Measurements from ENCODE around the gene CACNA1S.

Gene CACNA1S

DNA sequence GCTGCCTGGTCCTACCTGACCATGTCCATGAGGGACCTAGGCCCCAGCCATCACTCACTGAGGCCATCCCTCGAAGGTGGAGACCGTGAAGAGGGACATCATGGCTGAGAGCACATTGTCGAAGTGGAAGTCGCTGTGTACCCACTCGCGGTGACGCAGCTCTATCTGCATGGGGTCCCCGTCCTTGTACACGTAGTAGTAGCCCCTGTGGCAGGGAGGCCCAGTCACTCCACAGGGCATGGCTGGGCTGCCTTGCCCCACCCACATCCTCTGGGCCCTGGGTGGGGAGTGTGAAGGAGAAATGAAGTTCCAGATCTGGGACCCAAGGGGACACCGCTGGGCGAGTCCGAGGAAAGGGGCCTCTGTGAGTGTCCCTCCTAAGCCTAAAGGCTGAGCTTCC is 50.3 kb downstream of the CACNA1S start:
- no peak overlapping the region for H4K91ac ChIP-seq (ENCODE audit: low read depth, low read length, poor library complexity)
- H3K79me1 ChIP-seq (ENCODE audit: low read depth, low read length), result no peaks in the 10 kb centered on the region
- no peaks in the 10 kb centered on the region for H3K36me3 ChIP-seq (replicated peaks in 1 of 2; ENCODE audit: control insufficient read depth in 2 of 2, insufficient read depth in 2 of 2, low read length in 2 of 2)
- DNase-seq (ENCODE audit: low spot score), result no peak
- peaks cover 0 to 7% (median 0%) of the 10 kb centered on the region in 3 experiments for H3K27me3 ChIP-seq (ENCODE audit: control insufficient read depth in 3 of 3, insufficient read depth in 3 of 3, low read depth in 1 of 3, low read length in 3 of 3)
- H2BK5ac ChIP-seq (ENCODE audit: low read length), result peak overlapping the region; percentile 45
- H3K14ac ChIP-seq (ENCODE audit: low read length), result no peak overlapping the region
- H3K9ac ChIP-seq (ENCODE audit: low read depth, low read length, poor library complexity), result no peak overlapping the region
- H3K4ac ChIP-seq (ENCODE audit: low read length), result no peak overlapping the region
- no peaks in the 10 kb centered on the region for H3K9me3 ChIP-seq (replicated peaks in 1 of 2; ENCODE audit: control insufficient read depth in 2 of 2, insufficient read depth in 1 of 2, low read depth in 1 of 2, low read length in 2 of 2)
- no peak overlapping the region for H2BK120ac ChIP-seq (ENCODE audit: low read depth, low read length)
- H4K8ac ChIP-seq (ENCODE audit: low read depth, low read length), result no peak overlapping the region
- peak overlapping the region; percentile 91 for H2AK5ac ChIP-seq (ENCODE audit: low read depth, low read length)
- H3K4me1 ChIP-seq (ENCODE audit: control insufficient read depth in 2 of 2, insufficient read depth in 1 of 2, low read depth in 1 of 2, low read length in 2 of 2), result peaks cover 10 to 22% of the 10 kb centered on the region in 2 donors
- no peak overlapping the region for H3K4me3 ChIP-seq (ENCODE audit: low read length in 2 of 2)
- H3K23ac ChIP-seq (ENCODE audit: low read depth, low read length, poor library complexity), result peak overlapping the region; percentile 22
- no peak overlapping the region for H3K4me2 ChIP-seq (ENCODE audit: insufficient read depth, low read length, poor library complexity, severe bottlenecking)
- H2BK15ac ChIP-seq (ENCODE audit: low read length), result peak overlapping the region; percentile 63
- peak overlapping the region; percentile 78 for H2BK12ac ChIP-seq (ENCODE audit: low read length)
- H2AFZ ChIP-seq (ENCODE audit: low read length), result no peak overlapping the region
- H3K27ac ChIP-seq (replicated peaks; ENCODE audit: low read length), result no peak overlapping the region
- no CpG with 5 or more reads among the region's 12 CpGs for WGBS, 2 donors (ENCODE audit: extremely low coverage in 2 of 2, insufficient read length in 2 of 2, insufficient replicate concordance in 1 of 2)
- H3K18ac ChIP-seq (ENCODE audit: low read length), result peak overlapping the region; percentile 91

DNA sequence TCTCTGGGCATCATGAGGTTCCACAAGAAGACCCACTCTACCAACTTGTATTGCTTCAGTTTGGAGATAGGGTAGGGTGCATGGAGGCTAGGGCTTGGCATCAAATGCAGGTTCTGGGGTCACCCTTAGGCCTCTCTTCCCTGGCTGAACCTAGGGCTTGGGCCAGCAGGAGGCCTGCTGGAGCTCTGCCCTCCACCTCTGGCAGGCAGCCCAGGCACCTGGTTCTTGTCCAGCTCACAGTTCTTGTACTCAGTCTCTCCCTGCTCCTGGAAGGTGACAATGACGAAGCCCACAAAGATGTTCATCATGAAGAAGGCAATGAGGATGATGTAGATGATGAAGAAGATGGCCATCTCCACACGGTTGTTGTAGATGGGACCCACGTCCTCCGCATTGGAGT is 51.2 kb downstream of the CACNA1S start:
- Histone ChIP-seq H4K91ac (ENCODE audit: low read depth, low read length, poor library complexity) (peak overlapping the region; percentile 67), H3K9me3 (replicated peaks in 1 of 2; ENCODE audit: control insufficient read depth in 2 of 2, insufficient read depth in 1 of 2, low read depth in 1 of 2, low read length in 2 of 2) (no peaks in the 10 kb centered on the region), H3K18ac (ENCODE audit: low read length) (no peak overlapping the region), H3K9ac (ENCODE audit: low read depth, low read length, poor library complexity) (no peak overlapping the region), H2BK120ac (ENCODE audit: low read depth, low read length) (no peak overlapping the region), H2AK5ac (ENCODE audit: low read depth, low read length) (no peak overlapping the region), H2AFZ (ENCODE audit: low read length) (no peak overlapping the region), H3K79me1 (ENCODE audit: low read depth, low read length) (no peaks in the 10 kb centered on the region), H3K4me3 (ENCODE audit: low read length in 2 of 2) (no peak overlapping the region), H3K27ac (replicated peaks; ENCODE audit: low read length) (no peak overlapping the region), H3K4me2 (ENCODE audit: insufficient read depth, low read length, poor library complexity, severe bottlenecking) (no peak overlapping the region), H2BK12ac (ENCODE audit: low read length) (no peak overlapping the region), H3K36me3 (replicated peaks in 1 of 2; ENCODE audit: control insufficient read depth in 2 of 2, insufficient read depth in 2 of 2, low read length in 2 of 2) (no peaks in the 10 kb centered on the region), H3K4me1 (ENCODE audit: control insufficient read depth in 2 of 2, insufficient read depth in 1 of 2, low read depth in 1 of 2, low read length in 2 of 2) (peaks cover 10 to 22% of the 10 kb centered on the region in 2 donors), H2BK5ac (ENCODE audit: low read length) (peak overlapping the region; percentile 17), H3K27me3 (ENCODE audit: control insufficient read depth in 3 of 3, insufficient read depth in 3 of 3, low read depth in 1 of 3, low read length in 3 of 3) (peaks cover 0 to 12% (median 0%) of the 10 kb centered on the region in 3 experiments), H3K4ac (ENCODE audit: low read length) (no peak overlapping the region), H3K23ac (ENCODE audit: low read depth, low read length, poor library complexity) (no peak overlapping the region), H4K8ac (ENCODE audit: low read depth, low read length) (no peak overlapping the region), H2BK15ac (ENCODE audit: low read length) (peak overlapping the region; percentile 49), H3K14ac (ENCODE audit: low read length) (peak overlapping the region; percentile 42)
- DNase-seq (ENCODE audit: low spot score), result no peak
- WGBS, 2 donors (ENCODE audit: extremely low coverage in 2 of 2, insufficient read length in 2 of 2, insufficient replicate concordance in 1 of 2), result no CpG with 5 or more reads among the region's 4 CpGs

DNA sequence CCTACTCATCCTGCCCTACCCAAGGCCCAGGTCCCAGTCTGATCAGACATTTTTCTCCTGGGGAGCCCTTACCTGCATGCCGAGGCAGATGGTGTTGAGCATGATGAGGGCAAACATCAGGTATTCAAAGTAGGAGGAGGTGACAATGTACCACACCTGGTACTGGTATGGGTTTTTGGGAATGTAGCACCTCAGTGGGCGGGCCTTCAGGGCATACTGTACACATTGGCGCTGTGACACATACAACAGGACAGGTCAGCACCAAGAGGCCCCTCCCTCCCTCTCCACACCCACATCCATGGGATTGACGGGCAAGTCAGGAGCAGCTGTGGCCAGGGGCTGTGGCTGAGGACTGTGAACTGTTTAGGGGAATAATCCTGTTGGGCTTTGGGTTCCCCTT is 51.6 kb downstream of the CACNA1S start:
- no peak overlapping the region for H3K9ac ChIP-seq (ENCODE audit: low read depth, low read length, poor library complexity)
- no peak overlapping the region for H2AK5ac ChIP-seq (ENCODE audit: low read depth, low read length)
- H3K36me3 ChIP-seq (replicated peaks in 1 of 2; ENCODE audit: control insufficient read depth in 2 of 2, insufficient read depth in 2 of 2, low read length in 2 of 2), result no peaks in the 10 kb centered on the region
- no peaks in the 10 kb centered on the region for H3K79me1 ChIP-seq (ENCODE audit: low read depth, low read length)
- peak overlapping the region; percentile 49 for H2BK15ac ChIP-seq (ENCODE audit: low read length)
- no peak overlapping the region for H2BK120ac ChIP-seq (ENCODE audit: low read depth, low read length)
- DNase-seq (ENCODE audit: low spot score), result no peak
- no peak overlapping the region for H4K8ac ChIP-seq (ENCODE audit: low read depth, low read length)
- H3K9me3 ChIP-seq (replicated peaks in 1 of 2; ENCODE audit: control insufficient read depth in 2 of 2, insufficient read depth in 1 of 2, low read depth in 1 of 2, low read length in 2 of 2), result no peaks in the 10 kb centered on the region
- no peak overlapping the region for H3K27ac ChIP-seq (replicated peaks; ENCODE audit: low read length)
- no peak overlapping the region for H4K91ac ChIP-seq (ENCODE audit: low read depth, low read length, poor library complexity)
- no peak overlapping the region for H3K23ac ChIP-seq (ENCODE audit: low read depth, low read length, poor library complexity)
- no peak overlapping the region for H2BK12ac ChIP-seq (ENCODE audit: low read length)
- H3K14ac ChIP-seq (ENCODE audit: low read length), result no peak overlapping the region
- H2BK5ac ChIP-seq (ENCODE audit: low read length), result no peak overlapping the region
- no peak overlapping the region for H3K4ac ChIP-seq (ENCODE audit: low read length)
- H3K4me3 ChIP-seq (ENCODE audit: low read length in 2 of 2), result peak overlapping the region in 1 of 2 donors; percentile 6
- WGBS, 2 donors (ENCODE audit: extremely low coverage in 2 of 2, insufficient read length in 2 of 2, insufficient replicate concordance in 1 of 2), result no CpG with 5 or more reads among the region's 4 CpGs
- no peak overlapping the region for H2AFZ ChIP-seq (ENCODE audit: low read length)
- peaks cover 10 to 22% of the 10 kb centered on the region in 2 donors for H3K4me1 ChIP-seq (ENCODE audit: control insufficient read depth in 2 of 2, insufficient read depth in 1 of 2, low read depth in 1 of 2, low read length in 2 of 2)
- peaks cover 0 to 13% (median 0%) of the 10 kb centered on the region in 3 experiments for H3K27me3 ChIP-seq (ENCODE audit: control insufficient read depth in 3 of 3, insufficient read depth in 3 of 3, low read depth in 1 of 3, low read length in 3 of 3)
- H3K4me2 ChIP-seq (ENCODE audit: insufficient read depth, low read length, poor library complexity, severe bottlenecking), result no peak overlapping the region
- no peak overlapping the region for H3K18ac ChIP-seq (ENCODE audit: low read length)

DNA sequence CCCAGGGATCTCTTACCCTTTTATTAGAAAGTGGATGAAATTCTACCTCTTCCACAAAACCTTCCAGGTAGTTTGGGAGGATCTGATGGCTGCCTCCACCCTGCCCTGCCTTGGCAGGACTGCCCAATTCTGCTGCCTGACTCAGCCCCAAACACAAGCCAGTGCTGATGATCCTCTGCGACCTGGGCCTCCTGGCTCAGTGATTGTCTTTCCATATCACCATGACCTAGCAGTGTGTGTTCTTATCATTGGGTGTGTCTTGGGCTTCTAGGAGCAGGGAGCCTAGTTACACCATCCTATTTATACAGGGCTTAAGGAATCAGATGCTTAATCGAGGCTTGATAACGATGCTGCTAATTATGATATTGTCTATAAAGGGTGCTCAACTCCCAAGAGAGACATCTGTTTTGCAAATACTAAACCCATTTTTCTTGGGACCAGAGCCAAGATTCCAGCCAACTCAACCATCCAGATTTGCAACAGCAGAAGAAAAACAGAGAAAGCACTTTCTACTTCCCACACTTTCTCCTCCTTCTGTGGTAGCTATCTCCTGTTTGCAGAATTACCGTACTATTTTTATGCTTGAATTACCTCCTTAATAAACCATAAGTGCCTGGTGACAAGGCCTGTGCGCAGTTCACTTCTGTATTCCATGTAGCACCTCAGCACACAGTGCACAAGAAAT is 52.2 kb downstream of the CACNA1S start:
- Histone ChIP-seq H3K4me3 (ENCODE audit: low read length in 2 of 2) (no peak overlapping the region), H2BK12ac (ENCODE audit: low read length) (no peak overlapping the region), H3K9ac (ENCODE audit: low read depth, low read length, poor library complexity) (peak overlapping the region; percentile 55), H3K9me3 (replicated peaks in 1 of 2; ENCODE audit: control insufficient read depth in 2 of 2, insufficient read depth in 1 of 2, low read depth in 1 of 2, low read length in 2 of 2) (no peaks in the 10 kb centered on the region), H2AFZ (ENCODE audit: low read length) (no peak overlapping the region), H2BK5ac (ENCODE audit: low read length) (no peak overlapping the region), H4K91ac (ENCODE audit: low read depth, low read length, poor library complexity) (no peak overlapping the region), H3K36me3 (replicated peaks in 1 of 2; ENCODE audit: control insufficient read depth in 2 of 2, insufficient read depth in 2 of 2, low read length in 2 of 2) (no peaks in the 10 kb centered on the region), H3K79me1 (ENCODE audit: low read depth, low read length) (no peaks in the 10 kb centered on the region), H3K18ac (ENCODE audit: low read length) (no peak overlapping the region), H3K27ac (replicated peaks; ENCODE audit: low read length) (no peak overlapping the region), H3K4ac (ENCODE audit: low read length) (no peak overlapping the region), H3K14ac (ENCODE audit: low read length) (peak overlapping the region; percentile 85), H2BK120ac (ENCODE audit: low read depth, low read length) (no peak overlapping the region), H2AK5ac (ENCODE audit: low read depth, low read length) (no peak overlapping the region), H3K27me3 (ENCODE audit: control insufficient read depth in 3 of 3, insufficient read depth in 3 of 3, low read depth in 1 of 3, low read length in 3 of 3) (peaks cover 0 to 17% (median 0%) of the 10 kb centered on the region in 3 experiments), H2BK15ac (ENCODE audit: low read length) (no peak overlapping the region), H3K4me1 (ENCODE audit: control insufficient read depth in 2 of 2, insufficient read depth in 1 of 2, low read depth in 1 of 2, low read length in 2 of 2) (peaks cover 10 to 22% of the 10 kb centered on the region in 2 donors), H3K4me2 (ENCODE audit: insufficient read depth, low read length, poor library complexity, severe bottlenecking) (no peak overlapping the region), H4K8ac (ENCODE audit: low read depth, low read length) (no peak overlapping the region), H3K23ac (ENCODE audit: low read depth, low read length, poor library complexity) (no peak overlapping the region)
- no peak for DNase-seq (ENCODE audit: low spot score)
- WGBS, 2 donors (ENCODE audit: extremely low coverage in 2 of 2, insufficient read length in 2 of 2, insufficient replicate concordance in 1 of 2), result no CpG with 5 or more reads among the region's 5 CpGs

Measured in neuronal stem cell (in vitro differentiated cells).